Fibroblast of skin of left quadriceps (primary cell): ENCODE results near the gene PNCK.

Source experiments
- DNase-seq, 2 experiments: peaks; one replicate each; pipeline ENCODE4 v3.0.0-alpha.2; 2013; ENCODE audit warnings: low read depth in 2 of 2

Gene PNCK

GRCh38 chrX:153662266-153662665 is 11.3 kb downstream of the PNCK start:
- DNase-seq = no peak

GRCh38 chrX:153659268-153659667 is 14.3 kb downstream of the PNCK start:
- DNase-seq = no peak

- no peak for DNase-seq
Measured at GRCh38 chrX:153657161-153657560, 16.5 kb downstream of the PNCK start.

GRCh38 chrX:153653556-153653955 is 20.1 kb downstream of the PNCK start:
- DNase-seq = no peak

GRCh38 chrX:153651540-153652079 is 22.0 kb downstream of the PNCK start:
- DNase-seq = no peak

GRCh38 chrX:153650959-153651358 is 22.7 kb downstream of the PNCK start:
- DNase-seq = no peak

GRCh38 chrX:153649915-153650782 is 23.5 kb downstream of the PNCK start:
- DNase-seq = no peak

- DNase-seq = no peak
Measured at GRCh38 chrX:153649178-153649914, 24.3 kb downstream of the PNCK start.

GRCh38 chrX:153648358-153649177 is 25.0 kb downstream of the PNCK start:
- DNase-seq = no peak

GRCh38 chrX:153647461-153648357 is 25.9 kb downstream of the PNCK start:
- no peak for DNase-seq

GRCh38 chrX:153646620-153647373 is 26.8 kb downstream of the PNCK start, which contains the start of gene DUSP9:
DUSP9 (plus strand) TSS chrX:153647203; CDS start chrX:153647954, 751 bp downstream.
- no peak for DNase-seq

GRCh38 chrX:153645921-153646488 is 27.6 kb downstream of the PNCK start:
- no peak for DNase-seq

GRCh38 chrX:153645151-153645550 is 28.5 kb downstream of the PNCK start:
- no peak for DNase-seq

- DNase-seq = no peak
Measured at GRCh38 chrX:153644356-153645125, 29.1 kb downstream of the PNCK start.

GRCh38 chrX:153643431-153644351 is 29.9 kb downstream of the PNCK start:
- no peak for DNase-seq

GRCh38 chrX:153642655-153643430 is 30.8 kb downstream of the PNCK start:
- no peak for DNase-seq
